Measurements from ENCODE around the gene RAET1G. TPM values are rescaled to one million over a fixed set of nuclear protein-coding genes. Genes with fewer than 3 reads are reported as not detected.
"Not testable (repeated sequence)": the region's sequence is repeated elsewhere in the genome, so short reads cannot be mapped to it uniquely, and the experiment has no call there.

RAET1G gene
- total RNA-seq, 6 experiments from 2014 or later = 0.64 to 1.1 (median 0.83) TPM

GRCh38 chr6:149933036-149933435 lies 10.1 kb upstream of the RAET1G start:
- Mint-ChIP-seq H3K4me3 (no peak overlapping the region), H3K36me3 (ENCODE audit: low read depth) (no peaks in the 10 kb centered on the region), H3K27me3 (ENCODE audit: insufficient read depth) (peaks cover 32% of the 10 kb centered on the region), H3K4me1 (ENCODE audit: low read depth) (peaks cover 27% of the 10 kb centered on the region), H3K9me3 (no peaks in the 10 kb centered on the region), H3K27ac (no peak overlapping the region)
- no peak for DNase-seq
- no peak for TF ChIP-seq CTCF (IDR thresholded peaks at IDR 0.05)

GRCh38 chr6:149931501-149931900 lies 8.6 kb upstream of the RAET1G start:
- no peak overlapping the region for H3K27ac Mint-ChIP-seq
- no peaks in the 10 kb centered on the region for H3K9me3 Mint-ChIP-seq
- no peaks in the 10 kb centered on the region for H3K36me3 Mint-ChIP-seq (ENCODE audit: low read depth)
- no peak for TF ChIP-seq CTCF (IDR thresholded peaks at IDR 0.05)
- peaks cover 34% of the 10 kb centered on the region for H3K27me3 Mint-ChIP-seq (ENCODE audit: insufficient read depth)
- DNase-seq = no peak
- peaks cover 21% of the 10 kb centered on the region for H3K4me1 Mint-ChIP-seq (ENCODE audit: low read depth)
- no peak overlapping the region for H3K4me3 Mint-ChIP-seq

GRCh38 chr6:149929422-149929821 lies 6.5 kb upstream of the RAET1G start:
- DNase-seq = no peak

GRCh38 chr6:149927025-149927424 lies 4.1 kb upstream of the RAET1G start:
- not testable (repeated sequence) for H3K9me3 Mint-ChIP-seq; DNase-seq; H3K4me3 Mint-ChIP-seq; H3K36me3 Mint-ChIP-seq (ENCODE audit: low read depth); H3K27ac Mint-ChIP-seq
- peaks cover 29% of the 10 kb centered on the region for H3K27me3 Mint-ChIP-seq (ENCODE audit: insufficient read depth)
- peaks cover 23% of the 10 kb centered on the region for H3K4me1 Mint-ChIP-seq (ENCODE audit: low read depth)

More at GRCh38 chr6:149929422-149929821, 6.5 kb upstream of the RAET1G start:
- peak; percentile 74 for TF ChIP-seq CTCF (IDR thresholded peaks at IDR 0.05)
- no peak overlapping the region for H3K4me3 Mint-ChIP-seq
- no peaks in the 10 kb centered on the region for H3K9me3 Mint-ChIP-seq
- peaks cover 25% of the 10 kb centered on the region for H3K4me1 Mint-ChIP-seq (ENCODE audit: low read depth)
- no peak overlapping the region for H3K27ac Mint-ChIP-seq
- no peaks in the 10 kb centered on the region for H3K36me3 Mint-ChIP-seq (ENCODE audit: low read depth)
- peaks cover 29% of the 10 kb centered on the region for H3K27me3 Mint-ChIP-seq (ENCODE audit: insufficient read depth)

- DNase-seq = peak; percentile 66
- H3K4me3 Mint-ChIP-seq = peak overlapping the region; percentile 88
- no peaks in the 10 kb centered on the region for H3K9me3 Mint-ChIP-seq
- peaks cover 30% of the 10 kb centered on the region for H3K27me3 Mint-ChIP-seq (ENCODE audit: insufficient read depth)
- H3K27ac Mint-ChIP-seq = peak overlapping the region; percentile 75
- TF ChIP-seq CTCF (IDR thresholded peaks at IDR 0.05) = peak; percentile 89
- peaks cover 20% of the 10 kb centered on the region for H3K4me1 Mint-ChIP-seq (ENCODE audit: low read depth)
- no peaks in the 10 kb centered on the region for H3K36me3 Mint-ChIP-seq (ENCODE audit: low read depth)
Measured at GRCh38 chr6:149925974-149926777, 3.3 kb upstream of the RAET1G start.

GRCh38 chr6:149925253-149925973 lies 2.5 kb upstream of the RAET1G start:
- H3K36me3 Mint-ChIP-seq (ENCODE audit: low read depth) = no peaks in the 10 kb centered on the region
- no peak overlapping the region; the same call in 1 of the 2 replicates for H3K27ac Mint-ChIP-seq
- H3K27me3 Mint-ChIP-seq (ENCODE audit: insufficient read depth) = peaks cover 33% of the 10 kb centered on the region
- H3K9me3 Mint-ChIP-seq = no peaks in the 10 kb centered on the region
- H3K4me3 Mint-ChIP-seq = peak overlapping the region; percentile 88
- TF ChIP-seq CTCF (IDR thresholded peaks at IDR 0.05) = no peak
- peaks cover 20% of the 10 kb centered on the region for H3K4me1 Mint-ChIP-seq (ENCODE audit: low read depth)
- DNase-seq = no peak

All from HFFc6 (cell line).